HG03378 (cell line): ENCODE data around the gene ASIC2.

Experiments
- ATAC-seq: cut with Tn5 transposase; IDR thresholded peaks from one replicate; pipeline ENCODE4 v1.9.1; 2021; ENCODE audit warnings: mild to moderate bottlenecking, moderate library complexity; ENCODE audit not compliant: unreplicated experiment

ASIC2 gene

GRCh38 chr17:33205552-33205951 is 87.5 kb downstream of the ASIC2 start:
- no peak for ATAC-seq

GRCh38 chr17:33204701-33205100 is 88.4 kb downstream of the ASIC2 start:
- ATAC-seq: no peak

GRCh38 chr17:33204156-33204555 is 88.9 kb downstream of the ASIC2 start:
- ATAC-seq: no peak

GRCh38 chr17:33202796-33203495 is 90.1 kb downstream of the ASIC2 start:
- no peak for ATAC-seq

- ATAC-seq: no peak
Observed at GRCh38 chr17:33202021-33202420, 91.1 kb downstream of the ASIC2 start.

GRCh38 chr17:33201283-33201682 is 91.8 kb downstream of the ASIC2 start:
- no peak for ATAC-seq

- no peak for ATAC-seq
Observed at GRCh38 chr17:33200587-33200986, 92.5 kb downstream of the ASIC2 start.

GRCh38 chr17:33199571-33200510 is 93.3 kb downstream of the ASIC2 start:
- ATAC-seq: no peak

GRCh38 chr17:33198954-33199353 is 94.1 kb downstream of the ASIC2 start:
- no peak for ATAC-seq

- ATAC-seq: no peak
Observed at GRCh38 chr17:33197342-33197741, 95.8 kb downstream of the ASIC2 start.

- no peak for ATAC-seq
Observed at GRCh38 chr17:33196883-33197282, 96.2 kb downstream of the ASIC2 start.

GRCh38 chr17:33192951-33193911 is 99.9 kb downstream of the ASIC2 start:
- no peak for ATAC-seq

GRCh38 chr17:33183487-33184026 is 109.5 kb downstream of the ASIC2 start:
- ATAC-seq: no peak

GRCh38 chr17:33179151-33179550 is 113.9 kb downstream of the ASIC2 start:
- no peak for ATAC-seq

- no peak for ATAC-seq
Observed at GRCh38 chr17:33178681-33179080, 114.4 kb downstream of the ASIC2 start.

GRCh38 chr17:33175562-33175961 is 117.5 kb downstream of the ASIC2 start:
- no peak for ATAC-seq

- ATAC-seq: no peak
Observed at GRCh38 chr17:33171931-33172330, 121.2 kb downstream of the ASIC2 start.

- no peak for ATAC-seq
Observed at GRCh38 chr17:33169580-33170285, 123.4 kb downstream of the ASIC2 start.

- ATAC-seq: no peak
Observed at GRCh38 chr17:33167736-33168135, 125.4 kb downstream of the ASIC2 start.

- ATAC-seq: no peak
Observed at GRCh38 chr17:33166472-33166871, 126.6 kb downstream of the ASIC2 start.
